IMR-90 (cell line): ENCODE results near the gene ANKRD44.

Experiments
- TF ChIP-seq, protein P1 (sequence below): conservative IDR thresholded peaks from 2 replicates; pipeline ENCODE4 v1.5.1; 2012; ENCODE audit warnings: mild to moderate bottlenecking, low read depth, low read length, improper control_type of control experiment
- TF ChIP-seq, protein P2 (sequence below): fragments of 150-350 bp; IDR thresholded peaks from 2 replicates; pipeline ENCODE4 v1.6.1; 2017; ENCODE audit warnings: mild to moderate bottlenecking, antibody characterized with exemption, low read length, low read depth

DNA sequence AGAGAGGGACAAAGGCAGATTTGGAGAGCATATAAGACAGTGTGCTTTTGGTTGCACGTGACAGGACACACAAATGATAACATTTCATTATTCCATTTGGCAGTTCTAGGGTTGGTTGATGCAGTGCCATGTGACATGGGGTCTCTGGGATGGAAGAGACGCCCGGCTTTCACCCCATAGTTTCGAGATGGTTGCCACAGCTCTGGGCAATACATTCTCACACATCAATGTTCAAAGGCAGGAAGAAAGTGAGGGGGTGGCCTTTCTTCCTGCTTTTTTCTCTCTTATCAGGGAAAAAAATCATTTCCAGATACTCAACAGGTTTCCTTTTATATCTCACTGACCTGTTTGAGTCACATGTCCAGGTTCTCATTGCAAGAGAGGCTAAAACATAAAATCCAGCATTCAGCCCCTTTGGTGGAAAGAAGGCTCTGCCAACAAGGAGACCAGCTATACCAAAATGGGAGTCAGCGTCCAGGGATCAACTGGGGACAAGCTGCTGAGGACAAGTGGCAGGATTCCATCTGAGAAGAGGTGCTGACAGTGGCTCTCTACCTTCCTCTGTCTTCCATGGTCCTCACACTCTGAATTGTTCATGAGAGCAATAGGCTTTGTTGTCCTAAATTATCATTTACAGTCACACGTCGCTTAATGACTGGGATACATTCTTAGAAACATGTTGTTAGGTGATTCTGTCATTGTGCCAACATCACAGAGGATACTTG is 29.1 kb upstream of the ANKRD44 start:
- TF ChIP-seq, protein P1, sequence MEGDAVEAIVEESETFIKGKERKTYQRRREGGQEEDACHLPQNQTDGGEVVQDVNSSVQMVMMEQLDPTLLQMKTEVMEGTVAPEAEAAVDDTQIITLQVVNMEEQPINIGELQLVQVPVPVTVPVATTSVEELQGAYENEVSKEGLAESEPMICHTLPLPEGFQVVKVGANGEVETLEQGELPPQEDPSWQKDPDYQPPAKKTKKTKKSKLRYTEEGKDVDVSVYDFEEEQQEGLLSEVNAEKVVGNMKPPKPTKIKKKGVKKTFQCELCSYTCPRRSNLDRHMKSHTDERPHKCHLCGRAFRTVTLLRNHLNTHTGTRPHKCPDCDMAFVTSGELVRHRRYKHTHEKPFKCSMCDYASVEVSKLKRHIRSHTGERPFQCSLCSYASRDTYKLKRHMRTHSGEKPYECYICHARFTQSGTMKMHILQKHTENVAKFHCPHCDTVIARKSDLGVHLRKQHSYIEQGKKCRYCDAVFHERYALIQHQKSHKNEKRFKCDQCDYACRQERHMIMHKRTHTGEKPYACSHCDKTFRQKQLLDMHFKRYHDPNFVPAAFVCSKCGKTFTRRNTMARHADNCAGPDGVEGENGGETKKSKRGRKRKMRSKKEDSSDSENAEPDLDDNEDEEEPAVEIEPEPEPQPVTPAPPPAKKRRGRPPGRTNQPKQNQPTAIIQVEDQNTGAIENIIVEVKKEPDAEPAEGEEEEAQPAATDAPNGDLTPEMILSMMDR: no peak
- TF ChIP-seq, protein P2, sequence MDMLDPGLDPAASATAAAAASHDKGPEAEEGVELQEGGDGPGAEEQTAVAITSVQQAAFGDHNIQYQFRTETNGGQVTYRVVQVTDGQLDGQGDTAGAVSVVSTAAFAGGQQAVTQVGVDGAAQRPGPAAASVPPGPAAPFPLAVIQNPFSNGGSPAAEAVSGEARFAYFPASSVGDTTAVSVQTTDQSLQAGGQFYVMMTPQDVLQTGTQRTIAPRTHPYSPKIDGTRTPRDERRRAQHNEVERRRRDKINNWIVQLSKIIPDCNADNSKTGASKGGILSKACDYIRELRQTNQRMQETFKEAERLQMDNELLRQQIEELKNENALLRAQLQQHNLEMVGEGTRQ: no peak
